Esophagus mucosa (tissue), 1 donor: ENCODE results near the gene SBNO2. TPM values are rescaled to one million over a fixed set of nuclear protein-coding genes. Genes with fewer than 3 reads are reported as not detected.

ENCODE experiments used
- ATAC-seq: fragments of 200-7000 bp; cut with Tn5 transposase; one replicate; pipeline ENCODE4 v1.9.1; 2020
- total RNA-seq: library from RNA; stranded (reverse); gene quantifications from one replicate; pipeline ENCODE4 v1.2.4, GENCODE V29; 2023
- donor health status: DM: yes; HTN: yes; CAD: no.

The SBNO2 gene
- total RNA-seq, result 67.5 TPM

GRCh38 chr19:1173845-1174809 lies at the start of gene SBNO2:
Gene SBNO2 (minus strand): TSS chr19:1174268. CDS start chr19:1154276, 19,992 bp downstream.
- peak; percentile 74 for ATAC-seq

- peak; percentile 2 for ATAC-seq
Measured at GRCh38 chr19:1223018-1223855, 49.2 kb upstream of the SBNO2 start.

GRCh38 chr19:1222394-1222793 lies 48.3 kb upstream of the SBNO2 start:
- no peak for ATAC-seq

- ATAC-seq, result no peak
Measured at GRCh38 chr19:1221904-1222255, 47.8 kb upstream of the SBNO2 start.

GRCh38 chr19:1220976-1221903 lies 47.2 kb upstream of the SBNO2 start:
- peak; percentile 1 for ATAC-seq

GRCh38 chr19:1220477-1220930 lies 46.4 kb upstream of the SBNO2 start:
- ATAC-seq, result no peak

GRCh38 chr19:1219786-1220476 lies 45.9 kb upstream of the SBNO2 start:
- ATAC-seq, result no peak

- no peak for ATAC-seq
Measured at GRCh38 chr19:1218751-1219567, 44.9 kb upstream of the SBNO2 start.

GRCh38 chr19:1217366-1217765 lies 43.3 kb upstream of the SBNO2 start:
- no peak for ATAC-seq

- no peak for ATAC-seq
Measured at GRCh38 chr19:1216756-1217155, 42.7 kb upstream of the SBNO2 start.

GRCh38 chr19:1214862-1215731 lies 41.0 kb upstream of the SBNO2 start:
- ATAC-seq, result peak; percentile 27

GRCh38 chr19:1214299-1214861 lies 40.3 kb upstream of the SBNO2 start:
- ATAC-seq, result peak; percentile 1

GRCh38 chr19:1213391-1214286 lies 39.6 kb upstream of the SBNO2 start:
- ATAC-seq, result peak; percentile 74

GRCh38 chr19:1211494-1212234 lies 37.6 kb upstream of the SBNO2 start:
- no peak for ATAC-seq

GRCh38 chr19:1210227-1210538 lies 36.1 kb upstream of the SBNO2 start:
- no peak for ATAC-seq

- peak; percentile 68 for ATAC-seq
Measured at GRCh38 chr19:1208830-1209229, 34.8 kb upstream of the SBNO2 start.

- no peak for ATAC-seq
Measured at GRCh38 chr19:1206864-1207450, 32.9 kb upstream of the SBNO2 start.
